Measurements from ENCODE around the gene GAK. TPM values are rescaled to one million over a fixed set of nuclear protein-coding genes. Genes with fewer than 3 reads are reported as not detected.
"Not testable (repeated sequence)": the region's sequence is repeated elsewhere in the genome, so short reads cannot be mapped to it uniquely, and the experiment has no call there.

The GAK gene
- 100 to 1,000 TPM; 104 to 121 TPM for total RNA-seq
- 61.6 TPM for polyA plus RNA-seq (2013, experiment 1 of 2)
- polyA plus RNA-seq (2013, experiment 2 of 2), result 52.7 TPM
- long read RNA-seq, experiment 1, full-length matches to known transcripts, result 5 of 31 reads
- long read RNA-seq, experiment 1, partial matches to known transcripts, result 16 of 31 reads
- long read RNA-seq, experiment 1, other reads (novel, unspliced or antisense), result 10 of 31 reads
- long read RNA-seq, experiment 2, full-length matches to known transcripts, result 43 of 106 reads
- long read RNA-seq, experiment 2, partial matches to known transcripts, result 17 of 106 reads
- long read RNA-seq, experiment 2, other reads (novel, unspliced or antisense), result 46 of 106 reads
- long read RNA-seq, experiment 3, full-length matches to known transcripts, result 125 of 297 reads
- long read RNA-seq, experiment 3, partial matches to known transcripts, result 50 of 297 reads
- long read RNA-seq, experiment 3, other reads (novel, unspliced or antisense), result 122 of 297 reads
- long read RNA-seq, experiment 4, partial matches to known transcripts, result 0 of 1 reads
- long read RNA-seq, experiment 4, other reads (novel, unspliced or antisense), result 1 of 1 reads

GRCh38 chr4:931960-932712 lies at the start of gene GAK, which contains the start of gene TMEM175:
Gene GAK, minus strand, starts transcription at chr4:932316. Its CDS starts 129 bp downstream, at chr4:932187.
Gene TMEM175, plus strand, starts transcription at chr4:932460. Its CDS starts 15,280 bp downstream, at chr4:947740.
- H3K9ac ChIP-seq (ENCODE audit: extremely low read depth, low read length, poor library complexity, severe bottlenecking), result peak within 1 kb of the TSS; percentile 81
- peaks cover 18% of the 10 kb centered on the region for H3K27me3 ChIP-seq (ENCODE audit: control insufficient read depth, insufficient read depth, low read length, poor library complexity, severe bottlenecking)
- TF ChIP-seq CTCF (conservative IDR thresholded peaks at IDR 0.05), result no peak
- H3K4me3 ChIP-seq (ENCODE audit: low read length), result peak within 1 kb of the TSS; percentile 99
- no peaks in the 10 kb centered on the region for H3K36me3 Mint-ChIP-seq (ENCODE audit: low read depth)
- peak within 1 kb of the TSS; percentile 36 for H3K27ac ChIP-seq (ENCODE audit: low read depth, low read length)
- peak; percentile 98 for DNase-seq
- peaks cover 2% of the 10 kb centered on the region for H3K27me3 Mint-ChIP-seq (ENCODE audit: insufficient read depth)
- H3K4me3 Mint-ChIP-seq, result peak within 1 kb of the TSS; percentile 96
- peaks cover 7% of the 10 kb centered on the region for H3K4me1 ChIP-seq (ENCODE audit: control insufficient read depth, insufficient read depth, low read length)
- H3K9me3 Mint-ChIP-seq, result no peaks in the 10 kb centered on the region
- H3K27ac Mint-ChIP-seq, result peak within 1 kb of the TSS; percentile 95
- peaks cover 18% of the 10 kb centered on the region for H3K4me1 Mint-ChIP-seq
- H3K36me3 ChIP-seq (ENCODE audit: control insufficient read depth, insufficient read depth, low read length), result no peaks in the 10 kb centered on the region
- no peaks in the 10 kb centered on the region for H3K9me3 ChIP-seq (ENCODE audit: control insufficient read depth, low read length)
- 0% methylated on average over 65 to 99 of the region's 99 CpGs for WGBS, 2 experiments (ENCODE audit: insufficient coverage in 1 of 2, insufficient read length in 1 of 2)

- no peaks in the 10 kb centered on the region for H3K9me3 ChIP-seq (ENCODE audit: control insufficient read depth, low read length)
- TF ChIP-seq CTCF (conservative IDR thresholded peaks at IDR 0.05), result no peak
- H3K4me3 ChIP-seq (ENCODE audit: low read length), result no peak overlapping the region
- no peak overlapping the region for H3K4me3 Mint-ChIP-seq
- H3K9me3 Mint-ChIP-seq, result peaks cover 10% of the 10 kb centered on the region
- H3K9ac ChIP-seq (ENCODE audit: extremely low read depth, low read length, poor library complexity, severe bottlenecking), result no peak overlapping the region
- H3K27me3 Mint-ChIP-seq (ENCODE audit: insufficient read depth), result peaks cover 20% of the 10 kb centered on the region
- H3K4me1 Mint-ChIP-seq, result peaks cover 4% of the 10 kb centered on the region
- no peaks in the 10 kb centered on the region for H3K36me3 ChIP-seq (ENCODE audit: control insufficient read depth, insufficient read depth, low read length)
- no peaks in the 10 kb centered on the region for H3K27me3 ChIP-seq (ENCODE audit: control insufficient read depth, insufficient read depth, low read length, poor library complexity, severe bottlenecking)
- H3K4me1 ChIP-seq (ENCODE audit: control insufficient read depth, insufficient read depth, low read length), result no peaks in the 10 kb centered on the region
- peak; percentile 79 for DNase-seq
- H3K36me3 Mint-ChIP-seq (ENCODE audit: low read depth), result peaks cover 2% of the 10 kb centered on the region
- 62 to 73% methylated on average over 15 to 20 of the region's 20 CpGs for WGBS, 2 experiments (ENCODE audit: insufficient coverage in 1 of 2, insufficient read length in 1 of 2)
- H3K27ac Mint-ChIP-seq, result no peak overlapping the region
- H3K27ac ChIP-seq (ENCODE audit: low read depth, low read length), result no peak overlapping the region
Measured at GRCh38 chr4:978957-979701, 47.0 kb upstream of the GAK start.

- H3K9me3 ChIP-seq (ENCODE audit: control insufficient read depth, low read length); H3K4me1 Mint-ChIP-seq; H3K36me3 Mint-ChIP-seq (ENCODE audit: low read depth); H3K4me1 ChIP-seq (ENCODE audit: control insufficient read depth, insufficient read depth, low read length); H3K27ac ChIP-seq (ENCODE audit: low read depth, low read length); H3K9ac ChIP-seq (ENCODE audit: extremely low read depth, low read length, poor library complexity, severe bottlenecking); DNase-seq; H3K4me3 ChIP-seq (ENCODE audit: low read length); H3K36me3 ChIP-seq (ENCODE audit: control insufficient read depth, insufficient read depth, low read length); H3K27ac Mint-ChIP-seq; H3K27me3 ChIP-seq (ENCODE audit: control insufficient read depth, insufficient read depth, low read length, poor library complexity, severe bottlenecking); H3K4me3 Mint-ChIP-seq: not testable (repeated sequence)
- WGBS, 2 experiments (ENCODE audit: insufficient coverage in 1 of 2, insufficient read length in 1 of 2), result 94% methylated on average over 16 of the region's 25 CpGs; no CpG with 5 or more reads in 1 of the 2 experiments
- Mint-ChIP-seq H3K27me3 (ENCODE audit: insufficient read depth) (peaks cover 29% of the 10 kb centered on the region), H3K9me3 (peaks cover 10% of the 10 kb centered on the region)
Measured at GRCh38 chr4:976016-976415, 43.9 kb upstream of the GAK start.
